ENCODE measurements around the gene TRDN.

Gene TRDN, protein sequence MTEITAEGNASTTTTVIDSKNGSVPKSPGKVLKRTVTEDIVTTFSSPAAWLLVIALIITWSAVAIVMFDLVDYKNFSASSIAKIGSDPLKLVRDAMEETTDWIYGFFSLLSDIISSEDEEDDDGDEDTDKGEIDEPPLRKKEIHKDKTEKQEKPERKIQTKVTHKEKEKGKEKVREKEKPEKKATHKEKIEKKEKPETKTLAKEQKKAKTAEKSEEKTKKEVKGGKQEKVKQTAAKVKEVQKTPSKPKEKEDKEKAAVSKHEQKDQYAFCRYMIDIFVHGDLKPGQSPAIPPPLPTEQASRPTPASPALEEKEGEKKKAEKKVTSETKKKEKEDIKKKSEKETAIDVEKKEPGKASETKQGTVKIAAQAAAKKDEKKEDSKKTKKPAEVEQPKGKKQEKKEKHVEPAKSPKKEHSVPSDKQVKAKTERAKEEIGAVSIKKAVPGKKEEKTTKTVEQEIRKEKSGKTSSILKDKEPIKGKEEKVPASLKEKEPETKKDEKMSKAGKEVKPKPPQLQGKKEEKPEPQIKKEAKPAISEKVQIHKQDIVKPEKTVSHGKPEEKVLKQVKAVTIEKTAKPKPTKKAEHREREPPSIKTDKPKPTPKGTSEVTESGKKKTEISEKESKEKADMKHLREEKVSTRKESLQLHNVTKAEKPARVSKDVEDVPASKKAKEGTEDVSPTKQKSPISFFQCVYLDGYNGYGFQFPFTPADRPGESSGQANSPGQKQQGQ

DNA sequence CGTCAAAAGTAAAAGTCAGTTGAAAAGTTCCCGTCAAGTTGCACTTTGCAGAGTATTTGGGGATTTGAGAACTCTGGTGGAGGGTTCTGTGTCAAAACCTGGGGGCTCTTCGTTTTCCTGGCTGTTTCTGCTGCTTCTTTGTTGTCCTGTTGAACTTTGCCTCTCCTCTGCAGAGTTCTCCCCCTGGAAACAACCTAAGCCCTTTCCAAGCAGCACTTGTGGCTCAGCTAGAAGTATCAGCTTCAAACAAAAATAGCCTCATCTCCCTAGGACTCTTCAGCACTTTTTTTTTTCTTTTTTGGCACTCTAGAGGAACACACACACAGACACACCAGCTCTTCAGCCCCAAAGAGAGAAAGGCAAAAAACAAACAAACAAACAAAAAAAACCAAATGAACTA lies at the start of gene TRDN:
Gene TRDN, minus strand, starts transcription at position 169 of the 400 bp plus-strand sequence. CDS start 175 bp downstream, outside the sequence.
- no peak for DNase-seq

GRCh38 chr6:123681957-123682462 lies 45.3 kb upstream of the TRDN start:
- DNase-seq = no peak

DNA sequence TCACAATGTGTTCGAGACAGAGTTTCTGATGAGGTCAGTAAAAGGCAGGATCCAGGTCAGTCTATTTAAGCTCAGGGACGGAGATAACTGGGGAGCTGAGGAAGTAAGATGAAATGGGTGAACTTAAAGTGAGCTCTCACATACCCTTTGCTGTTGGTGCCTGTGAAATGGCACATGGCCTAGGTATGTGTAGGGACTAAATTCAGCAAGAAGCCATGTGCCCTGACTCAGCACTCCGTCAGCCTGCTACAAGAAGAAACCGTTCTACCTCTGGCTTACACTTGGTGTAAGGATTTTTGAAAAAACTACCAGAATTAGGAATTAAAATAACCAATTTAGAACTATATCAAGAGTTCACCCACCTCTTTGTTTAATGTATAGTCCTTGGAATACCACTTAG lies 41.1 kb upstream of the TRDN start:
- no peak for DNase-seq

GRCh38 chr6:123676793-123677192 lies 40.0 kb upstream of the TRDN start:
- no peak for DNase-seq

DNA sequence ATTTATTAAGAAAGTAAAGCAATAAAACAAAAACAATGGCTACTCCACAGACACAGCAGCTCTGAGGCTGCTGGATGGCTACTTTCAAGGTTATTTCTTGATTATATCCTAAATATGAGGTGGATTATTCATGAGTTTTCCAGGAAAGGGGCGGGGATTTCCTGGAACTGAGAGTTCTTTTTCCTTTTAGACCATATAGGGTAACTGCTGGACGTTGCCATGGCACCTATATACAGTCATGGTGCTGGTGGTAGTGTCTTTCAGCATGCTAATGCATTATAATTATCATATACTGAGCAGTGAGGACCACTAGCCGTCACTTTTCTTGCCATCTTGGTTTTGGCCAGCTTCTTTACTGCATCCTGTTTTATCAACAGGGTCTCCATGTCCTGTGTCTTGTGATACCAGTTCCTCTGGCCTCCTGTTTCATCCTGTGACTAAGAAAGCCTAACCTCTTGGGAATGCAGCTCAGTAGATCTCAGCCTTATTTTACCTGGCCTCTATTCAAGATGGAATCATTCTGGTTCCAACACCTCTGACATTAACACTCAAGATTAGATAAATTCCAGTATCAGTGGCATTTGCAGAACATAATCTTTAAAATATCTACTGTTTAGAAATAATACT lies 32.3 kb upstream of the TRDN start:
- no peak for DNase-seq

DNA sequence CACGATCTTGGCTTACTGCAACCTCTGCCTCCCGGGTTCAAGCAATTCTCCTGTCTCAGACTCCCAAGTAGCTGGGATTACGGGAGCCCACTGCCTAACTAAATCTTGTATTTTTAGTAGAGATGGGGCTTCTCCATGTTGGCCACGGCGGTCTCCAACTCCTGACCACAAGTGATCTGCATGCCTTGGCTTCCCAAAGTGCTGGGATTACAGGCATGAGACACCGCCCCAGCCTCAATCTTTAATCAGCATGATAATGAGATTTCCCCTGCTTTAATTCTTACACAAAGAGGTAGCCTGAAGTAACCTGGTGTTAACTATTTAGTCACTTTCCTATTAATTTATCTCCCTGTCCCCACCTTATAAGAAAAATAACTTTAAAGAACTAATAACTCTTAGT lies 31.3 kb upstream of the TRDN start:
- no peak for DNase-seq

GRCh38 chr6:123663436-123663835 lies 26.7 kb upstream of the TRDN start:
- DNase-seq = no peak

DNA sequence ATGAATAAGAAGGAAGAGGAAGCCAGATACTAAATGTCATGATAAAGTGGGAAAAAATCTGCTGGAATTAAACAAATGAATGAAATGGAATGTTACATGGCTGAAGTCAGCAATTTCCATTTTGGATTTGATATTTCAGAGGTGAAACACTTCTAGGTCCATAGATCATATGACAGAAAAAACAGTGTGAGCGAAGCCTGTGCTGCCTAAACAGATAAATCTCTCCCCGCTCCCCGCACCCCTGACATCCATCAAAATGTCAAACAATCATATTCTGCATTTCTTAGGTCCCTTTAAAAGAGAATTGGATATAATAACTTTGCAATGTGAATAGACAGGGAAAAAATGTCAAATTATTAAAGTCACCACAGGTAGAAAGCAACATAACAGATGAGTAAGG lies 26.0 kb upstream of the TRDN start:
- no peak for DNase-seq

GRCh38 chr6:123661105-123661891 lies 24.5 kb upstream of the TRDN start:
- no peak for DNase-seq

DNA sequence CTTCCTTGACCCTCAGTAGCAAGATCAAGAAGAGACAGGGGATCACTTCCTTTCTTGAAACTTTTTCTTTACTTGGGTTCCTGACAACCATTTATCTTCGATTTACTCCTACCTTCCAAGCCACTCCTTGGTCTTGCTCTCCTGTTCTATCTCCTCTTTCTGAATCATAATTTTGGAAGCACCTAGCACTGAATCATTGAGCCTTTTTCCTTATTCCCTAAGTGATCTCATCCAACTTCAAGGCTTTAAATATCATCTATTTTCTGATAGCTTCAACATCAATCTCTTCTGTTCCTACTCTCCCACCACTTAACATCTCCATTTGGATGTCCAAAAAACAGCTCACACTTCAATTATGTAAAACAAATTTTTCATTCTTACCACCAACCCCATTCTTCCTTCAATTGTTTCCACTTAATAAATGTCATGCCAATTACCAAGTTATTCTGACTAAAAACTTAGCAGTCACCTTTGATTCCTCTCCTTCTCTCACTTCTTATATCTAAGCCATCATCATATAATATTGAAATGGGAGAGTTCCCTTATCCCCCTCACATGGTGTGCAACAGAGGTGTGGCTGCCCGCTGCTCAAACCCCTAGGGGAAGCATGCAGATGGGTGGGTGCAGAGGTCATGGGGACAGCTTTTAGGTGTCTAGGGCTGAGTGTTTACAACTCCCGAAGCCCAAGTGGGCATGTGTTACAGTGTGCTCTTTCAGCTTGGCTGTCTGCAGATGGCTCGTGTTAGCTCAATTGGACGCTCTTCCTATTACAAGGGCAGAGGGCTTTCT lies 23.4 kb upstream of the TRDN start:
- no peak for DNase-seq

DNA sequence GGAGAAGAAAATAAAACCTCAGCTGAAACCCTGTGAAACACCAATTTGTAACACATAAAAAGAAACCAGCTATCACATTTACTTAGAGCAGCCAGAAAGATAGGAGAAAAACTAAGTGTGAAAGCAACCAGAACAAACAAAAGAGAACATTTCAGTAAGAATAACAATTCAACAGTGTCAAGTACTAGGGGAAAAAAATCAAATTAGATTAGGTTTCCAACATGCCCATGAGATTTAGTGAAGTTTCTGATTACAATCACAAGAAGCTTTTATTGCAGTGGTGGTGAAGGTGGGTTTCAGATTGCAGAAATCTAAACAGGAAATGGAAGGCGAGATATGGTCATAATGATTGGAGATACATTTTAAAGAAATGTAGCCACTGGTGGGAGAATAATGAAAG lies 22.1 kb upstream of the TRDN start:
- DNase-seq = no peak

DNA sequence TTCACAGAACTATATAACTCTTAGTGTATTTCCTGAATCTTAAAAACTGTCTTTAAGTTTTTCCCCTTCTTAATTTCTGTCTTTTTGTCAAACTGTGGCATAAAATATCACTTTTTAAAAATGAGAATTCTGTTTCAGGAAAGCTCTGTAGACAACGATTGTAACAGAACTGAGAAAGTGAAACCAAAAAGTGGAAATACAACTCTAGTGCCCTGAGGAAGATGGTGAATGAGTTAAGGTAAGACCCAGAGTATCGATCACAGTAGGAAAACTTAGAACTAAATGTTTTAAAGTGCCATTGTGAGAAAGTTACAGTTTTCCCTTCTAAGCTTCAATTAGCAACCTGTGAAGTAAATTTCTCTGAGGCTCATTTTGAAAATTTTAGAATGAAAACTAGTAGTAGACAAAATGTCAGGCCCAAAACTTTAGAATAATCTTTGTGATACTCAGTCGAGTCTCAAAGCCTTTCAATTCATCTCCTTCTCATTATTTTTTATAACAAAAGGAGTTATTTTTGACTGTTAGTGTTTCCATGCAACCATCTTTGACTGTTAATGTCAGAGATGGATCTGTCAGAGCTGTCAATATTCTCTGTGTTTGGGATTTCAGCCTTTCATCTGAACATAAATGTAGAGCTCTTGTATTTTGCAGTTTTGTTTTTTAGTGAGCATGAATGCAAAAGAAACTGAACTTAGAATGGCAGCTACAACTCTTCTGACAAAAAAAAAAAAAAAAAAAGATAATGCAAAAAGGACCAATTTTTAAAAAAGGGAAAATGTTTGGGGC lies 19.0 kb upstream of the TRDN start:
- DNase-seq = no peak

DNA sequence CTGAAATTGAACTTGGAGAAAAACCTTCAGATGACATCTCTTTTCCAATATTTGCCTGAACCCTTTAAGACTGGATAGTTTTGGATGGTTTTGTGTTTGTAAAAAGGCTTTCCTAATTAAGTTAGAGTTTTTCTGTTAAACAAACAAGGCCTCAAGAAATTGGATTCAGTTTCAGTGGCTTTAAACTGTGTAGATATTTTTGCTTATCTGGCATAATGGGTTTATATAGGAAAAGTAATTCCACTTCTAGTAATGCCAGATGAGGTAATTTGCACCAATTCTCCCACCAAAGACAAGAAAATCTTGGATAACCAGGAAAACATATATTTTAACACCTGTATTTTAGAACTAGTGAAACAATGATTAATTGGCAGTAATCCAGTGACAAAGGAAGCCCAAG lies 12.0 kb upstream of the TRDN start:
- DNase-seq = no peak

GRCh38 chr6:123648020-123648580 lies 11.3 kb upstream of the TRDN start:
- no peak for DNase-seq

GRCh38 chr6:123641497-123641896 lies 4.7 kb upstream of the TRDN start:
- no peak for DNase-seq

- DNase-seq = no peak
Observed at GRCh38 chr6:123640567-123641187, 3.9 kb upstream of the TRDN start.

GRCh38 chr6:123638865-123639264 lies 2.1 kb upstream of the TRDN start:
- no peak for DNase-seq

DNA sequence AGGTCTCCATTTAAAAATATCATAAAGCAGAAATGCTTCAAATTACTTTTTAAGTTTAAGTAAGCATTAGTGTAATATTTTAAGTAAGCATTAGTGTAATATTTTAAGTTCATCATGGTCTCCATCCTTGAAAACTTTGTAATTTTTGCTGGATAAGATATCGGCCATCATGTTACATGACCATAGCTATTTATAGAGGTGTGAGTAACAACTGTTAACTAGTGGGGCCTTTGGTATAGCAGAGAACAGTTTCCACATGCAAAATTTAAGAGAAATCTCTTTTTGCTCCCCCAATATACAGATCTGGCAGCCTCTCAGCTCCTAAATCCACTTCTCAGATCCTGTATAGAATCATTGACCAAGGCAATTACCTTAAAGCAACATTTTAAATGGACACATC lies 468 bp downstream of the TRDN start:
- DNase-seq = no peak

DNA sequence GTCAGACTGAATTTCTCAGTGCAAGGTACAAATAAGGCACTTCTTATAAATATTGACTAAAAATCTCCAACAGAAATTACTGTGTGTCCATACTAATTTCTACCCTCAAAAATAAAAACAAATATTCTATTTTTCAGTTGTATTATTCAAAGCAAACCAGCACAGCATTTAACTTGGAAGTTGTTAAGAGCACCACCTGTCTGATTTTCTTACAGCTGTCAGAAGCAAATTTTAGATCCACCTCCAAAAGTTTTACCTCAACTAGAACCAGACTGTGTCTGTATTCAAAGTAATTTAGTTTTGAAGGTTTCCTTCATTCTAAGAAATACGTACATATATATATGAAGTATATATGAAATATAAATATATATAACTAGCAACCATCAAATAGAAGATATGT lies 1.2 kb downstream of the TRDN start:
- DNase-seq = no peak

DNA sequence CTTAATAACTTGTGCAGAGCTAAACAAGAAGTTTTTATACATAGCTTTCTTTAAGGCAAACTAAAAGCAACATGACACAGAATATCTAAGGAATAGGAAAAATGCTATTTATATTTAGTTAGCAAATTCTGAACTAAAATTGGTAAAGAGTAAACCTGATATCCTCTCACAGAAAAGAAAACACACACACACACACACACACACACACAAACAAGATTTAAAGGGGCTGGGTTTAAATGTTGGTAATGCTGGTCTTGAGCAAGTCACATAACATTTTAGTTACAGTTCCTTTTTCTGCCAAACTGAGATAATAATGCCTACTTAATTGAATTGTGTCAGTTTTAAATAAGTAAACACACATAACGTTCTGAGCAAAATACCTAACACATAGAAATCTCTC lies 1.6 kb downstream of the TRDN start:
- DNase-seq = no peak
